Gastrocnemius medialis (tissue), 4 donors: ENCODE measurements around the gene ALDH2.
A peak's percentile ranks its signal among the peaks of the same experiment; 100 is the strongest.
"Not testable (repeated sequence)": the region's sequence is repeated elsewhere in the genome, so short reads cannot be mapped to it uniquely, and the experiment has no call there.

ENCODE experiments used
- POLR2A ChIP-seq, 2 donors: fragments of 450-650 bp; IDR thresholded peaks; one replicate each; pipeline ENCODE4 v1.6.1; 2017; ENCODE audit warnings: antibody characterized with exemption in 2 of 2, mild to moderate bottlenecking in 2 of 2, moderate library complexity in 2 of 2
- TF ChIP-seq, protein P1 (sequence below), 5 experiments: fragments of 450-650 bp in 3 of 5; fragments of 200-600 bp in 2 of 5; sonication (generic) in 2 of 5; IDR thresholded peaks in 4 of 5; conservative IDR thresholded peaks in 1 of 5; 1 replicate in 4 of 5; 2 replicates in 1 of 5; pipeline ENCODE4 v1.5.1; 2016 to 2019; ENCODE audit warnings: antibody characterized with exemption in 5 of 5, mild to moderate bottlenecking in 3 of 5, moderate library complexity in 3 of 5

DNA sequence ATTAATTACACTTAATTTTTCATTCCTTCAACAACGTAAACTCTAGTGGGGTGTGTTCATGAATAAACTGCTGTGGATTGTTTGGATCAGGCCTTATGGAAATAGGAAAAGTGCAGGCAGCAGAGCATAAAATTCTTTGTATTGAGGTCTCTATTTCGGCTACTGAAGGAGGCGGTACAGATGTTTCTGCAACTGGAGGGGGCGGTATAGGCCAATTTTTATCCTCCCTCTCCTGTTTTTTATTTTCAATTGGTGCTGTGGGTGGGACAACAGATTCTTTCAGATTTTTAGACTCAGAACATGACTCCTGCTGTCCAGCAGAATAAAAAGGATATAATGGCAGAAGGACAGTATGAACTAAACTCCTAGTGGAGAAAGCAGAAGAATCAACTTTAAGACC, 57.6 kb downstream of the ALDH2 start:
- TF ChIP-seq, protein P1, sequence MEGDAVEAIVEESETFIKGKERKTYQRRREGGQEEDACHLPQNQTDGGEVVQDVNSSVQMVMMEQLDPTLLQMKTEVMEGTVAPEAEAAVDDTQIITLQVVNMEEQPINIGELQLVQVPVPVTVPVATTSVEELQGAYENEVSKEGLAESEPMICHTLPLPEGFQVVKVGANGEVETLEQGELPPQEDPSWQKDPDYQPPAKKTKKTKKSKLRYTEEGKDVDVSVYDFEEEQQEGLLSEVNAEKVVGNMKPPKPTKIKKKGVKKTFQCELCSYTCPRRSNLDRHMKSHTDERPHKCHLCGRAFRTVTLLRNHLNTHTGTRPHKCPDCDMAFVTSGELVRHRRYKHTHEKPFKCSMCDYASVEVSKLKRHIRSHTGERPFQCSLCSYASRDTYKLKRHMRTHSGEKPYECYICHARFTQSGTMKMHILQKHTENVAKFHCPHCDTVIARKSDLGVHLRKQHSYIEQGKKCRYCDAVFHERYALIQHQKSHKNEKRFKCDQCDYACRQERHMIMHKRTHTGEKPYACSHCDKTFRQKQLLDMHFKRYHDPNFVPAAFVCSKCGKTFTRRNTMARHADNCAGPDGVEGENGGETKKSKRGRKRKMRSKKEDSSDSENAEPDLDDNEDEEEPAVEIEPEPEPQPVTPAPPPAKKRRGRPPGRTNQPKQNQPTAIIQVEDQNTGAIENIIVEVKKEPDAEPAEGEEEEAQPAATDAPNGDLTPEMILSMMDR (IDR thresholded peaks at IDR 0.05 in 4 of 5, conservative IDR thresholded peaks at IDR 0.05 in 1 of 5), result peak in 2 of 5 experiments; percentile 13
- TF ChIP-seq POLR2A (IDR thresholded peaks at IDR 0.05), result not testable (repeated sequence)
